ENCODE results near the gene CHRND. TPM values are rescaled to one million over a fixed set of nuclear protein-coding genes. Genes with fewer than 3 reads are reported as not detected.

The CHRND gene
- total and polyA plus RNA-seq, 2 donors (not counting 1 experiment from before 2014, with no cell fraction given), result not detected

- POLR2A ChIA-PET, result no interaction called here
- peaks cover 0 to 6% (median 0%) of the 10 kb centered on the region in 4 experiments for H3K27me3 ChIP-seq (replicated peaks in 1 of 4; ENCODE audit: control extremely low read depth in 1 of 4, control insufficient read depth in 3 of 4, insufficient read depth in 4 of 4, low read length in 3 of 4)
These were observed 32.1 kb upstream of the CHRND start for GRCh38 chr2:232493701-232494474.

DNA sequence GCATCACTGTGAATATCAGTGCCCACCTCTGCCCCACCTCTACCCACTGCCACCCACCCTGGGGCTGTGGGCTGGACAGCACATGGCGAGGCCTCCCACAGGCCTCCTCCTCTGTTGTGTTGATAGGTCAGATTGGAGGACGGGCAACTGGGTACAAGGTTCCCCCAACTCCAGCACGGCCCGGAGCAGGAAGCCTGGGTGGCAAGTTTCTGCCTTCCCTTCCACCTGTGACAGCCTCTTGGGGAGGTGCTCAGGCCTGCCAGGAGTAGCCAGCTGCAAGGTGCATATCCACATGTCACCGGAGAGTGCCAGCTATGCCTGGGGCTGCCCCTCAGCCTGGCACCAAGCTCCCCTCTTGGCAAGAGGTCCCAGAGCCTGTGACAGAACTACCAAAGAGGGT, 31.4 kb upstream of the CHRND start:
- DNase-seq (no peak), ATAC-seq (ENCODE audit: low read depth) (no peak)
- H3K27me3 ChIP-seq (replicated peaks in 1 of 4; ENCODE audit: control extremely low read depth in 1 of 4, control insufficient read depth in 3 of 4, insufficient read depth in 4 of 4, low read length in 3 of 4), result peaks cover 0 to 5% (median 0%) of the 10 kb centered on the region in 4 experiments
- no peak overlapping the region for H3K4me3 ChIP-seq (ENCODE audit: control extremely low read depth in 1 of 5, extremely low read depth in 1 of 5, insufficient read depth in 1 of 5, low read depth in 2 of 5, low read length in 4 of 5)
- no peaks in the 10 kb centered on the region for H3K36me3 ChIP-seq (replicated peaks in 1 of 2; ENCODE audit: control extremely low read depth in 1 of 2, control insufficient read depth in 1 of 2, extremely low read depth in 1 of 2, insufficient read depth in 2 of 2, low read length in 1 of 2)
- H3K27me3 Mint-ChIP-seq, result peaks cover 25% of the 10 kb centered on the region
- intact Hi-C loops (cut with micrococcal nuclease), result no loop called here
- H3K4me1 Mint-ChIP-seq, result no peaks in the 10 kb centered on the region
- no peaks in the 10 kb centered on the region for H3K9me3 Mint-ChIP-seq (ENCODE audit: insufficient read depth)
- no peak overlapping the region for H3K4me2 ChIP-seq (replicated peaks; ENCODE audit: low read depth, low read length, poor library complexity, severe bottlenecking)
- H3K79me2 ChIP-seq (ENCODE audit: control insufficient read depth, insufficient read depth, low read length), result no peaks in the 10 kb centered on the region
- H3K9ac ChIP-seq (ENCODE audit: low read length), result no peak overlapping the region
- 93% methylated on average over 4 of the region's 5 CpGs for WGBS (ENCODE audit: insufficient coverage)
- no peaks in the 10 kb centered on the region for H3K4me1 ChIP-seq (ENCODE audit: control insufficient read depth in 2 of 2, insufficient read depth in 2 of 2, low read length in 2 of 2)
- no peak overlapping the region for H3K27ac Mint-ChIP-seq
- POLR2A ChIA-PET, result no interaction called here
- H4K20me1 ChIP-seq (ENCODE audit: control insufficient read depth, insufficient read depth, low read length, poor library complexity, severe bottlenecking), result no peaks in the 10 kb centered on the region
- CTCF ChIA-PET, result no interaction called here
- H3K27ac ChIP-seq (ENCODE audit: low read length in 2 of 2), result no peak overlapping the region
- no peak overlapping the region for H3K4me3 Mint-ChIP-seq
- H3K9me3 ChIP-seq (ENCODE audit: control extremely low read depth in 1 of 3, control insufficient read depth in 2 of 3, insufficient read depth in 1 of 3, low read length in 2 of 3), result no peaks in the 10 kb centered on the region
- H2AFZ ChIP-seq (ENCODE audit: insufficient read depth, low read depth, low read length, poor library complexity, severe bottlenecking), result no peak overlapping the region
- no peak for TF ChIP-seq EZH2 (IDR thresholded peaks at IDR 0.05; ENCODE audit: borderline replicate concordance, insufficient read depth, low read depth, low read length, poor library complexity, severe bottlenecking)
- TF ChIP-seq, protein P1, sequence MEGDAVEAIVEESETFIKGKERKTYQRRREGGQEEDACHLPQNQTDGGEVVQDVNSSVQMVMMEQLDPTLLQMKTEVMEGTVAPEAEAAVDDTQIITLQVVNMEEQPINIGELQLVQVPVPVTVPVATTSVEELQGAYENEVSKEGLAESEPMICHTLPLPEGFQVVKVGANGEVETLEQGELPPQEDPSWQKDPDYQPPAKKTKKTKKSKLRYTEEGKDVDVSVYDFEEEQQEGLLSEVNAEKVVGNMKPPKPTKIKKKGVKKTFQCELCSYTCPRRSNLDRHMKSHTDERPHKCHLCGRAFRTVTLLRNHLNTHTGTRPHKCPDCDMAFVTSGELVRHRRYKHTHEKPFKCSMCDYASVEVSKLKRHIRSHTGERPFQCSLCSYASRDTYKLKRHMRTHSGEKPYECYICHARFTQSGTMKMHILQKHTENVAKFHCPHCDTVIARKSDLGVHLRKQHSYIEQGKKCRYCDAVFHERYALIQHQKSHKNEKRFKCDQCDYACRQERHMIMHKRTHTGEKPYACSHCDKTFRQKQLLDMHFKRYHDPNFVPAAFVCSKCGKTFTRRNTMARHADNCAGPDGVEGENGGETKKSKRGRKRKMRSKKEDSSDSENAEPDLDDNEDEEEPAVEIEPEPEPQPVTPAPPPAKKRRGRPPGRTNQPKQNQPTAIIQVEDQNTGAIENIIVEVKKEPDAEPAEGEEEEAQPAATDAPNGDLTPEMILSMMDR (IDR thresholded peaks at IDR 0.05), result no peak

More at GRCh38 chr2:232493701-232494474, 32.1 kb upstream of the CHRND start:
- Mint-ChIP-seq H3K4me1 (peaks cover under 1% of the 10 kb centered on the region), H3K4me3 (no peak overlapping the region), H3K27ac (no peak overlapping the region), H3K27me3 (peaks cover 28% of the 10 kb centered on the region), H3K9me3 (ENCODE audit: insufficient read depth) (no peaks in the 10 kb centered on the region)
- Histone ChIP-seq H3K9ac (ENCODE audit: low read length) (no peak overlapping the region), H4K20me1 (ENCODE audit: control insufficient read depth, insufficient read depth, low read length, poor library complexity, severe bottlenecking) (no peaks in the 10 kb centered on the region), H3K4me2 (replicated peaks; ENCODE audit: low read depth, low read length, poor library complexity, severe bottlenecking) (no peak overlapping the region), H3K4me3 (ENCODE audit: control extremely low read depth in 1 of 5, extremely low read depth in 1 of 5, insufficient read depth in 1 of 5, low read depth in 2 of 5, low read length in 4 of 5) (no peak overlapping the region), H2AFZ (ENCODE audit: insufficient read depth, low read depth, low read length, poor library complexity, severe bottlenecking) (no peak overlapping the region), H3K9me3 (ENCODE audit: control extremely low read depth in 1 of 3, control insufficient read depth in 2 of 3, insufficient read depth in 1 of 3, low read length in 2 of 3) (no peaks in the 10 kb centered on the region), H3K79me2 (ENCODE audit: control insufficient read depth, insufficient read depth, low read length) (no peaks in the 10 kb centered on the region), H3K36me3 (replicated peaks in 1 of 2; ENCODE audit: control extremely low read depth in 1 of 2, control insufficient read depth in 1 of 2, extremely low read depth in 1 of 2, insufficient read depth in 2 of 2, low read length in 1 of 2) (no peaks in the 10 kb centered on the region), H3K27ac (ENCODE audit: low read length in 2 of 2) (no peak overlapping the region), H3K4me1 (ENCODE audit: control insufficient read depth in 2 of 2, insufficient read depth in 2 of 2, low read length in 2 of 2) (no peaks in the 10 kb centered on the region)
- ATAC-seq (ENCODE audit: low read depth) (no peak), DNase-seq (no peak)
- 81% methylated on average over 10 of the region's 10 CpGs for WGBS (ENCODE audit: insufficient coverage)
- CTCF ChIA-PET, result no interaction called here
- TF ChIP-seq, protein P1 (IDR thresholded peaks at IDR 0.05), result no peak
- no peak for TF ChIP-seq EZH2 (IDR thresholded peaks at IDR 0.05; ENCODE audit: borderline replicate concordance, insufficient read depth, low read depth, low read length, poor library complexity, severe bottlenecking)
- intact Hi-C loops (cut with micrococcal nuclease), result no loop called here
